ENCODE data around the gene TM9SF3. TPM values are rescaled to one million over a fixed set of nuclear protein-coding genes. Genes with fewer than 3 reads are reported as not detected.
A peak's percentile ranks its signal among the peaks of the same experiment; 100 is the strongest.

Gene TM9SF3
- total RNA-seq, 4 donors from 2014 or later: 52.6 to 65.3 (median 55.6) TPM

GRCh38 chr10:96591946-96592345 is 5.1 kb upstream of the TM9SF3 start:
- no peak for DNase-seq (ENCODE audit: low spot score in 2 of 2)
- no peak overlapping the region for H3K4me3 ChIP-seq
- no peak overlapping the region for H3K27ac ChIP-seq
- no peaks in the 10 kb centered on the region for H3K9me3 ChIP-seq
- no peaks in the 10 kb centered on the region for H3K27me3 ChIP-seq
- H3K4me1 ChIP-seq: peaks cover 11% of the 10 kb centered on the region
- H3K36me3 ChIP-seq: no peaks in the 10 kb centered on the region
- no peak for TF ChIP-seq POLR2AphosphoS5 (IDR thresholded peaks at IDR 0.05)
- 84% methylated on average over 1 of the region's 1 CpG for WGBS

GRCh38 chr10:96588616-96589419 is 2.0 kb upstream of the TM9SF3 start:
- no peak overlapping the region for H3K27ac ChIP-seq
- H3K9me3 ChIP-seq: no peaks in the 10 kb centered on the region
- no peak overlapping the region for H3K4me3 ChIP-seq
- H3K27me3 ChIP-seq: no peaks in the 10 kb centered on the region
- TF ChIP-seq CTCF (IDR thresholded peaks at IDR 0.05) (no peak), POLR2A (IDR thresholded peaks at IDR 0.05) (no peak)
- peaks cover 32% of the 10 kb centered on the region for H3K4me1 ChIP-seq
- no peaks in the 10 kb centered on the region for H3K36me3 ChIP-seq
- DNase-seq (ENCODE audit: low spot score in 2 of 2): no peak
- WGBS: 79% methylated on average over 5 of the region's 5 CpGs

- no peak for DNase-seq (ENCODE audit: low spot score in 2 of 2)
- Histone ChIP-seq H3K9me3 (no peaks in the 10 kb centered on the region), H3K36me3 (no peaks in the 10 kb centered on the region), H3K27me3 (no peaks in the 10 kb centered on the region), H3K4me1 (peaks cover 39% of the 10 kb centered on the region), H3K4me3 (peak overlapping the region; percentile 84), H3K27ac (peak overlapping the region; percentile 97)
- 24% methylated on average over 4 of the region's 4 CpGs for WGBS
- TF ChIP-seq EP300 (IDR thresholded peaks at IDR 0.05) (no peak), POLR2AphosphoS5 (IDR thresholded peaks at IDR 0.05) (no peak), CTCF (IDR thresholded peaks at IDR 0.05) (no peak), POLR2A (IDR thresholded peaks at IDR 0.05) (no peak)
These were observed 1.3 kb upstream of the TM9SF3 start for GRCh38 chr10:96588060-96588554.

GRCh38 chr10:96587264-96588059 is 650 bp upstream of the TM9SF3 start:
- Histone ChIP-seq H3K4me3 (peak overlapping the region; percentile 84), H3K4me1 (peaks cover 44% of the 10 kb centered on the region), H3K27me3 (no peaks in the 10 kb centered on the region), H3K36me3 (no peaks in the 10 kb centered on the region), H3K27ac (peak overlapping the region; percentile 97), H3K9me3 (no peaks in the 10 kb centered on the region)
- peak in 1 of 3 donors; percentile 7 for TF ChIP-seq POLR2AphosphoS5 (IDR thresholded peaks at IDR 0.05)
- TF ChIP-seq POLR2A (IDR thresholded peaks at IDR 0.05): no peak
- peak; percentile 89 to 90 for DNase-seq (ENCODE audit: low spot score in 2 of 2)
- whole genome bisulfite sequencing: 2% methylated on average over 17 of the region's 25 CpGs

GRCh38 chr10:96585736-96586418 is 935 bp downstream of the TM9SF3 start:
- TF ChIP-seq POLR2A (IDR thresholded peaks at IDR 0.05) (no peak), POLR2AphosphoS5 (IDR thresholded peaks at IDR 0.05) (no peak), CTCF (IDR thresholded peaks at IDR 0.05) (no peak), EP300 (IDR thresholded peaks at IDR 0.05) (no peak)
- Histone ChIP-seq H3K36me3 (no peaks in the 10 kb centered on the region), H3K4me1 (peaks cover 57% of the 10 kb centered on the region), H3K9me3 (no peaks in the 10 kb centered on the region), H3K27ac (peak overlapping the region; percentile 97), H3K27me3 (no peaks in the 10 kb centered on the region), H3K4me3 (peak overlapping the region; percentile 84)
- DNase-seq (ENCODE audit: low spot score in 2 of 2): no peak
- WGBS: 1% methylated on average over 15 of the region's 20 CpGs

Measured in suprapubic skin (tissue), 4 donors.